ENCODE measurements around the gene GRIN3A. TPM values are rescaled to one million over a fixed set of nuclear protein-coding genes. Genes with fewer than 3 reads are reported as not detected.

The GRIN3A gene
- total RNA-seq, 1 experiment from 2014 or later, result not detected

- H3K9me3 Mint-ChIP-seq (ENCODE audit: unreplicated experiment), result no peaks in the 10 kb centered on the region
- no peak for DNase-seq (ENCODE audit: unreplicated experiment)
- H3K36me3 Mint-ChIP-seq (ENCODE audit: insufficient read depth, unreplicated experiment), result no peaks in the 10 kb centered on the region
- TF ChIP-seq CTCF (IDR thresholded peaks at IDR 0.05; ENCODE audit: unreplicated experiment), result no peak
- POLR2A ChIA-PET, result interaction anchor here (0.6 kb wide), 1 partner anchor 13 kb away, joined by 3 read pairs; no protein-coding TSS in a partner anchor
- no peak overlapping the region for H3K4me3 Mint-ChIP-seq (ENCODE audit: unreplicated experiment)
- intact Hi-C loops (cut with micrococcal nuclease), result no loop called here
- no peaks in the 10 kb centered on the region for H3K4me1 Mint-ChIP-seq (ENCODE audit: insufficient read depth, unreplicated experiment)
- no TSS peak for BruUV-seq (replicated peaks)
- peaks cover 17% of the 10 kb centered on the region for H3K27me3 Mint-ChIP-seq (ENCODE audit: insufficient read depth, unreplicated experiment)
- CTCF ChIA-PET, result no interaction called here
- no peak overlapping the region for H3K27ac Mint-ChIP-seq (ENCODE audit: low read depth, unreplicated experiment)
Measured at GRCh38 chr9:101626295-101626694, 112.2 kb downstream of the GRIN3A start.

GRCh38 chr9:101625876-101626275 is 112.6 kb downstream of the GRIN3A start:
- no TSS peak for BruUV-seq (replicated peaks)
- H3K27me3 Mint-ChIP-seq (ENCODE audit: insufficient read depth, unreplicated experiment), result peaks cover 16% of the 10 kb centered on the region
- no peak overlapping the region for H3K27ac Mint-ChIP-seq (ENCODE audit: low read depth, unreplicated experiment)
- no peak for TF ChIP-seq CTCF (IDR thresholded peaks at IDR 0.05; ENCODE audit: unreplicated experiment)
- ChIA-PET POLR2A (no interaction called here), CTCF (no interaction called here)
- no peaks in the 10 kb centered on the region for H3K9me3 Mint-ChIP-seq (ENCODE audit: unreplicated experiment)
- H3K4me3 Mint-ChIP-seq (ENCODE audit: unreplicated experiment), result no peak overlapping the region
- no peaks in the 10 kb centered on the region for H3K4me1 Mint-ChIP-seq (ENCODE audit: insufficient read depth, unreplicated experiment)
- intact Hi-C loops (cut with micrococcal nuclease), result no loop called here
- DNase-seq (ENCODE audit: unreplicated experiment), result no peak
- H3K36me3 Mint-ChIP-seq (ENCODE audit: insufficient read depth, unreplicated experiment), result no peaks in the 10 kb centered on the region

- H3K4me1 Mint-ChIP-seq (ENCODE audit: insufficient read depth, unreplicated experiment), result no peaks in the 10 kb centered on the region
- intact Hi-C loops (cut with micrococcal nuclease), result no loop called here
- no peaks in the 10 kb centered on the region for H3K36me3 Mint-ChIP-seq (ENCODE audit: insufficient read depth, unreplicated experiment)
- H3K27me3 Mint-ChIP-seq (ENCODE audit: insufficient read depth, unreplicated experiment), result peaks cover 16% of the 10 kb centered on the region
- POLR2A ChIA-PET, result interaction anchor here (0.5 kb wide), 1 partner anchor 1391 kb away, joined by 3 read pairs; no protein-coding TSS in a partner anchor
- H3K4me3 Mint-ChIP-seq (ENCODE audit: unreplicated experiment), result no peak overlapping the region
- TF ChIP-seq CTCF (IDR thresholded peaks at IDR 0.05; ENCODE audit: unreplicated experiment), result no peak
- no peak overlapping the region for H3K27ac Mint-ChIP-seq (ENCODE audit: low read depth, unreplicated experiment)
- no peaks in the 10 kb centered on the region for H3K9me3 Mint-ChIP-seq (ENCODE audit: unreplicated experiment)
- no TSS peak for BruUV-seq (replicated peaks)
- CTCF ChIA-PET, result interaction anchor here (0.6 kb wide), 1 partner anchor 85 kb away, joined by 3 read pairs; no protein-coding TSS in a partner anchor
- no peak for DNase-seq (ENCODE audit: unreplicated experiment)
Measured at GRCh38 chr9:101620452-101620851, 118.0 kb downstream of the GRIN3A start.

GRCh38 chr9:101618698-101619097 is 119.7 kb downstream of the GRIN3A start:
- Mint-ChIP-seq H3K27me3 (ENCODE audit: insufficient read depth, unreplicated experiment) (peaks cover 16% of the 10 kb centered on the region), H3K4me1 (ENCODE audit: insufficient read depth, unreplicated experiment) (no peaks in the 10 kb centered on the region), H3K36me3 (ENCODE audit: insufficient read depth, unreplicated experiment) (no peaks in the 10 kb centered on the region), H3K4me3 (ENCODE audit: unreplicated experiment) (no peak overlapping the region), H3K27ac (ENCODE audit: low read depth, unreplicated experiment) (no peak overlapping the region), H3K9me3 (ENCODE audit: unreplicated experiment) (no peaks in the 10 kb centered on the region)
- ChIA-PET POLR2A (no interaction called here), CTCF (interaction anchor here (0.6 kb wide), 1 partner anchor 150 kb away, joined by 3 read pairs; no protein-coding TSS in a partner anchor)
- intact Hi-C loops (cut with micrococcal nuclease), result no loop called here
- DNase-seq (ENCODE audit: unreplicated experiment), result no peak
- BruUV-seq (replicated peaks), result no TSS peak
- no peak for TF ChIP-seq CTCF (IDR thresholded peaks at IDR 0.05; ENCODE audit: unreplicated experiment)
